Measurements from ENCODE around the gene C1QTNF1.

Gene C1QTNF1

GRCh38 chr17:79043191-79043930, 19.4 kb downstream of the C1QTNF1 start:
- Histone ChIP-seq H3K27ac (replicated peaks) (no peak overlapping the region), H3K27me3 (ENCODE audit: insufficient read depth, poor library complexity, severe bottlenecking) (no peaks in the 10 kb centered on the region), H3K4me3 (replicated peaks; ENCODE audit: insufficient read depth, low read length) (no peak overlapping the region)
- TF ChIP-seq REST (IDR thresholded peaks at IDR 0.05; ENCODE audit: insufficient replicate concordance, low read depth) (no peak), POLR2AphosphoS5 (IDR thresholded peaks at IDR 0.05; ENCODE audit: low read depth) (no peak), CTCF (IDR thresholded peaks at IDR 0.05; ENCODE audit: insufficient read depth, low read length) (no peak), GABPA (IDR thresholded peaks at IDR 0.05; ENCODE audit: low read depth) (no peak), SPI1 (IDR thresholded peaks at IDR 0.05; ENCODE audit: borderline replicate concordance, low read depth) (no peak)
- DNase-seq (ENCODE audit: low read depth in 1 of 2, low spot score in 1 of 2), result no peak

GRCh38 chr17:79043931-79044320, 20.0 kb downstream of the C1QTNF1 start:
- TF ChIP-seq GABPA (IDR thresholded peaks at IDR 0.05; ENCODE audit: low read depth), result no peak
- no peak for TF ChIP-seq POLR2AphosphoS5 (IDR thresholded peaks at IDR 0.05; ENCODE audit: low read depth)
- no peak for TF ChIP-seq CTCF (IDR thresholded peaks at IDR 0.05; ENCODE audit: insufficient read depth, low read length)
- TF ChIP-seq REST (IDR thresholded peaks at IDR 0.05; ENCODE audit: insufficient replicate concordance, low read depth), result no peak
- no peak for TF ChIP-seq SPI1 (IDR thresholded peaks at IDR 0.05; ENCODE audit: borderline replicate concordance, low read depth)
- no peaks in the 10 kb centered on the region for H3K27me3 ChIP-seq (ENCODE audit: insufficient read depth, poor library complexity, severe bottlenecking)
- no peak for DNase-seq (ENCODE audit: low read depth in 1 of 2, low spot score in 1 of 2)
- H3K4me3 ChIP-seq (replicated peaks; ENCODE audit: insufficient read depth, low read length), result no peak overlapping the region
- H3K27ac ChIP-seq (replicated peaks), result no peak overlapping the region

- Histone ChIP-seq H3K27ac (replicated peaks) (no peak overlapping the region), H3K27me3 (ENCODE audit: insufficient read depth, poor library complexity, severe bottlenecking) (no peaks in the 10 kb centered on the region), H3K4me3 (replicated peaks; ENCODE audit: insufficient read depth, low read length) (no peak overlapping the region)
- DNase-seq (ENCODE audit: low read depth in 1 of 2, low spot score in 1 of 2), result no peak
- TF ChIP-seq POLR2AphosphoS5 (IDR thresholded peaks at IDR 0.05; ENCODE audit: low read depth), result no peak
- no peak for TF ChIP-seq REST (IDR thresholded peaks at IDR 0.05; ENCODE audit: insufficient replicate concordance, low read depth)
- TF ChIP-seq SPI1 (IDR thresholded peaks at IDR 0.05; ENCODE audit: borderline replicate concordance, low read depth), result no peak
These were observed 20.5 kb downstream of the C1QTNF1 start for GRCh38 chr17:79044462-79044861.
